H9 (cell line): ENCODE data around the gene FAM78B. TPM values are rescaled to one million over a fixed set of nuclear protein-coding genes. Genes with fewer than 3 reads are reported as not detected.

Source experiments
- DNase-seq: peaks from one replicate; pipeline ENCODE4 v3.0.0-alpha.2; 2017
- H2AFZ ChIP-seq: one replicate; pipeline ENCODE4 v1.6.1; 2013; ENCODE audit warnings: mild to moderate bottlenecking, low read length, control low read depth, moderate library complexity
- H2AK5ac ChIP-seq: 2 replicates; pipeline ENCODE4 v1.6.1; 2013; ENCODE audit warnings: low read length, control low read depth, mixed read lengths; ENCODE audit not compliant: insufficient read length
- H2BK120ac ChIP-seq: one replicate; pipeline ENCODE4 v1.6.1; 2013; ENCODE audit warnings: low read depth, mild to moderate bottlenecking, low read length, control low read depth, inconsistent platforms; ENCODE audit not compliant: poor library complexity, severe bottlenecking
- H2BK12ac ChIP-seq: 2 replicates; pipeline ENCODE4 v1.6.1; 2013; ENCODE audit warnings: low read length, control low read depth, mixed read lengths, low read depth; ENCODE audit not compliant: insufficient read length
- H2BK15ac ChIP-seq: 2 replicates; pipeline ENCODE4 v1.6.1; 2013; ENCODE audit warnings: low read depth, low read length, control low read depth
- H2BK20ac ChIP-seq: one replicate; pipeline ENCODE4 v1.6.1; 2013; ENCODE audit warnings: low read depth, mild to moderate bottlenecking, low read length, control low read depth, inconsistent platforms; ENCODE audit not compliant: poor library complexity, severe bottlenecking
- H2BK5ac ChIP-seq: 2 replicates; pipeline ENCODE4 v1.6.1; 2013; ENCODE audit warnings: low read length, control low read depth, mixed read lengths; ENCODE audit not compliant: insufficient read length
- H3K14ac ChIP-seq: 2 replicates; pipeline ENCODE4 v1.6.1; 2013; ENCODE audit warnings: low read length, control low read depth; ENCODE audit not compliant: insufficient read depth
- H3K18ac ChIP-seq: 2 replicates; pipeline ENCODE4 v1.6.1; 2013; ENCODE audit warnings: low read depth, mild to moderate bottlenecking, mixed read lengths, low read length, control low read depth; ENCODE audit not compliant: insufficient read length
- H3K23ac ChIP-seq: 2 replicates; pipeline ENCODE4 v1.6.1; 2013; ENCODE audit warnings: low read length, control low read depth, mixed read lengths, low read depth; ENCODE audit not compliant: insufficient read length
- H3K23me2 ChIP-seq: 2 replicates; pipeline ENCODE4 v1.6.1; 2013; ENCODE audit warnings: low read depth, mild to moderate bottlenecking, mixed read lengths, low read length, control low read depth; ENCODE audit not compliant: insufficient read length, poor library complexity, severe bottlenecking
- H3K27ac ChIP-seq: 2 replicates; pipeline ENCODE4 v1.5.1; 2013; ENCODE audit warnings: low read length, control low read depth, mixed read lengths, low read depth; ENCODE audit not compliant: insufficient read length
- H3K27me3 ChIP-seq: 2 replicates; pipeline ENCODE4 v1.6.1; 2013; ENCODE audit warnings: low read length, control low read depth, inconsistent platforms; ENCODE audit not compliant: insufficient read depth
- H3K4ac ChIP-seq: 2 replicates; pipeline ENCODE4 v1.6.1; 2013; ENCODE audit warnings: low read depth, mild to moderate bottlenecking, control low read depth, inconsistent platforms, low read length, moderate library complexity
- H3K4me1 ChIP-seq: 2 replicates; pipeline ENCODE4 v1.6.1; 2013; ENCODE audit warnings: low read length, control low read depth, inconsistent platforms; ENCODE audit not compliant: insufficient read depth
- H3K4me2 ChIP-seq: 2 replicates; pipeline ENCODE4 v1.6.1; 2013; ENCODE audit warnings: low read length, control low read depth, mixed read lengths; ENCODE audit not compliant: insufficient read length, insufficient read depth
- H3K56ac ChIP-seq: 2 replicates; pipeline ENCODE4 v1.6.1; 2013; ENCODE audit warnings: low read depth, mild to moderate bottlenecking, mixed read lengths, low read length, control low read depth; ENCODE audit not compliant: insufficient read length
- H3K79me1 ChIP-seq: 2 replicates; pipeline ENCODE4 v1.6.1; 2013; ENCODE audit warnings: low read depth, mild to moderate bottlenecking, moderate library complexity, low read length, control low read depth, inconsistent platforms; ENCODE audit not compliant: insufficient read depth, poor library complexity, severe bottlenecking
- H3K79me2 ChIP-seq: 2 replicates; pipeline ENCODE4 v1.6.1; 2013; ENCODE audit warnings: low read length, control low read depth, inconsistent platforms; ENCODE audit not compliant: insufficient read depth
- H3K9ac ChIP-seq: 2 replicates; pipeline ENCODE4 v1.6.1; 2013; ENCODE audit warnings: low read length, control low read depth, mixed read lengths; ENCODE audit not compliant: insufficient read length; ENCODE audit errors: extremely low read depth
- H3K9me3 ChIP-seq: one replicate; pipeline ENCODE4 v1.6.1; 2013; ENCODE audit warnings: low read depth, low read length, inconsistent platforms; ENCODE audit not compliant: control insufficient read depth
- H3T11ph ChIP-seq: one replicate; pipeline ENCODE4 v1.6.1; 2013; ENCODE audit warnings: mild to moderate bottlenecking, low read length, control low read depth, inconsistent platforms
- H4K20me1 ChIP-seq: one replicate; pipeline ENCODE4 v1.6.1; 2013; ENCODE audit not compliant: control insufficient read depth, insufficient read length, insufficient read depth
- H4K5ac ChIP-seq: 2 replicates; pipeline ENCODE4 v1.6.1; 2013; ENCODE audit warnings: low read depth, mild to moderate bottlenecking, mixed read lengths, low read length, control low read depth; ENCODE audit not compliant: insufficient read length
- H4K8ac ChIP-seq: replicated peaks from 2 replicates; pipeline ENCODE4 v1.6.1; 2013; ENCODE audit warnings: low read length, control low read depth, mixed read lengths, low read depth; ENCODE audit not compliant: insufficient read length
- H4K91ac ChIP-seq: 2 replicates; pipeline ENCODE4 v1.6.1; 2013; ENCODE audit warnings: low read depth, mild to moderate bottlenecking, moderate library complexity, mixed read lengths, low read length, control low read depth; ENCODE audit not compliant: insufficient read length
- H3K27ac Mint-ChIP-seq, 3 experiments: 2 replicates in 2 of 3; 3 replicates in 1 of 3; pipeline ENCODE4 v1.8.0; 2020 to 2021; ENCODE audit warnings: mixed read lengths in 3 of 3, mild to moderate bottlenecking in 1 of 3, moderate library complexity in 1 of 3
- H3K27me3 Mint-ChIP-seq: 2 replicates; pipeline ENCODE4 v1.8.0; 2021; ENCODE audit warnings: low read depth, mild to moderate bottlenecking, moderate library complexity, mixed read lengths
- H3K36me3 Mint-ChIP-seq, 3 experiments: 2 replicates in 2 of 3; 3 replicates in 1 of 3; pipeline ENCODE4 v1.8.0; 2020 to 2021; ENCODE audit warnings: low read depth in 3 of 3, mixed read lengths in 3 of 3; ENCODE audit not compliant: insufficient read depth in 1 of 3
- H3K4me1 Mint-ChIP-seq, 2 experiments: 2 replicates each; pipeline ENCODE4 v1.8.0; 2020; ENCODE audit warnings: mixed read lengths in 2 of 2
- H3K4me3 Mint-ChIP-seq, 2 experiments: 2 replicates in 1 of 2; 3 replicates in 1 of 2; pipeline ENCODE4 v1.8.0; 2020 to 2021; ENCODE audit warnings: mild to moderate bottlenecking in 2 of 2, mixed read lengths in 2 of 2, moderate library complexity in 1 of 2
- H3K9me3 Mint-ChIP-seq, 2 experiments: 2 replicates in 1 of 2; 3 replicates in 1 of 2; pipeline ENCODE4 v1.8.0; 2020; ENCODE audit warnings: mild to moderate bottlenecking in 2 of 2, mixed read lengths in 2 of 2, moderate library complexity in 1 of 2
- WGBS: extraction: QIAGEN DNeasy Blood & Tissue Kit; methylation state at CpG from one replicate; pipeline ENCODE4 v1.1.7; 2013; ENCODE audit warnings: missing lambda C conversion rate, low lambda C conversion rate, mixed read lengths; ENCODE audit not compliant: insufficient read length; ENCODE audit errors: extremely low coverage; 5-methylcytosine and 5-hydroxymethylcytosine counted together
- total RNA-seq: library from RNA; stranded (reverse); gene quantifications from 2 replicates; pipeline ENCODE4 v1.2.1, GENCODE V29; 2021
- TF ChIP-seq, protein P1 (sequence below): fragments of 200-600 bp; sonication (generic); conservative IDR thresholded peaks from 3 replicates; pipeline ENCODE4 v1.8.0; 2021; ENCODE audit warnings: antibody characterized with exemption, mild to moderate bottlenecking

Gene FAM78B
- total RNA-seq, 1 experiment from 2014 or later: 2.3 TPM

DNA sequence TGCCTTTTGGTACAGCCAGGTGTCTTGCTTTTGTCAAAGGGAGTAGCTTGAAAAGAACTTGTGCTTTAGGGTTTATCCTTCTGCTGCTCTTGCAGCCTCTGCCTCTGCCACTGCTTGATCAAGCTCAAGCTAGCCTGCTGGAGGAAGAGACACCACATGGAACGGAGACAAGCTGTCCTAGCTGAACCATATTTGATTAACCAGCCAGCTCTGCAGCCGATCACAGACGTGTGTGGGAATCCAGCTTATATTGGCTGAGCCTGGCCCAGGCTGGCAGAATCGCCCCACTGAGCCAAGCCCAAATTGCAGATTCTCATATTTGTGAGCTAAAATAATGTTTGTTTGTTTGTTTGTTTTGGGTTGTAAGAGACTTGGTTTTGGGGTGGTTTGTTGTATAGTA, 18.7 kb upstream of the FAM78B start:
- H2BK120ac ChIP-seq: no peak overlapping the region
- H3T11ph ChIP-seq: no peak overlapping the region
- no peaks in the 10 kb centered on the region for H4K20me1 ChIP-seq
- no peak overlapping the region for H3K14ac ChIP-seq
- no peak overlapping the region for H3K23ac ChIP-seq
- no peak overlapping the region for H3K56ac ChIP-seq
- H3K9me3 ChIP-seq: no peaks in the 10 kb centered on the region
- no peak overlapping the region for H2BK12ac ChIP-seq
- H3K4ac ChIP-seq: no peak overlapping the region
- no peak overlapping the region for H3K27ac Mint-ChIP-seq
- H4K5ac ChIP-seq: no peak overlapping the region
- TF ChIP-seq, protein P1, sequence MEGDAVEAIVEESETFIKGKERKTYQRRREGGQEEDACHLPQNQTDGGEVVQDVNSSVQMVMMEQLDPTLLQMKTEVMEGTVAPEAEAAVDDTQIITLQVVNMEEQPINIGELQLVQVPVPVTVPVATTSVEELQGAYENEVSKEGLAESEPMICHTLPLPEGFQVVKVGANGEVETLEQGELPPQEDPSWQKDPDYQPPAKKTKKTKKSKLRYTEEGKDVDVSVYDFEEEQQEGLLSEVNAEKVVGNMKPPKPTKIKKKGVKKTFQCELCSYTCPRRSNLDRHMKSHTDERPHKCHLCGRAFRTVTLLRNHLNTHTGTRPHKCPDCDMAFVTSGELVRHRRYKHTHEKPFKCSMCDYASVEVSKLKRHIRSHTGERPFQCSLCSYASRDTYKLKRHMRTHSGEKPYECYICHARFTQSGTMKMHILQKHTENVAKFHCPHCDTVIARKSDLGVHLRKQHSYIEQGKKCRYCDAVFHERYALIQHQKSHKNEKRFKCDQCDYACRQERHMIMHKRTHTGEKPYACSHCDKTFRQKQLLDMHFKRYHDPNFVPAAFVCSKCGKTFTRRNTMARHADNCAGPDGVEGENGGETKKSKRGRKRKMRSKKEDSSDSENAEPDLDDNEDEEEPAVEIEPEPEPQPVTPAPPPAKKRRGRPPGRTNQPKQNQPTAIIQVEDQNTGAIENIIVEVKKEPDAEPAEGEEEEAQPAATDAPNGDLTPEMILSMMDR: no peak
- peaks cover 4% of the 10 kb centered on the region; the same call in 1 of the 2 replicates for H3K4me1 ChIP-seq
- H3K4me1 Mint-ChIP-seq: peaks cover 8 to 20% of the 10 kb centered on the region in 2 experiments; a peak in 3 of 4 replicates
- H3K9me3 Mint-ChIP-seq: no peaks in the 10 kb centered on the region
- H3K36me3 Mint-ChIP-seq: no peaks in the 10 kb centered on the region
- H3K79me1 ChIP-seq: no peaks in the 10 kb centered on the region
- H2AK5ac ChIP-seq: no peak overlapping the region
- H4K8ac ChIP-seq: no peak overlapping the region
- no peak overlapping the region for H3K9ac ChIP-seq
- no peak overlapping the region for H3K4me3 Mint-ChIP-seq
- H2AFZ ChIP-seq: no peak overlapping the region
- no peaks in the 10 kb centered on the region for H3K79me2 ChIP-seq
- no peak overlapping the region for H4K91ac ChIP-seq
- no peaks in the 10 kb centered on the region for H3K23me2 ChIP-seq
- no peak overlapping the region for H3K27ac ChIP-seq
- no peaks in the 10 kb centered on the region for H3K27me3 ChIP-seq
- WGBS: no CpG with 5 or more reads among the region's 4 CpGs
- no peak overlapping the region for H3K18ac ChIP-seq
- DNase-seq: no peak
- no peak overlapping the region for H3K4me2 ChIP-seq
- H2BK5ac ChIP-seq: no peak overlapping the region
- H2BK20ac ChIP-seq: no peak overlapping the region
- H2BK15ac ChIP-seq: no peak overlapping the region
- H3K27me3 Mint-ChIP-seq: no peaks in the 10 kb centered on the region
